Measurements from ENCODE around the gene CFAP410.

CFAP410 gene

DNA sequence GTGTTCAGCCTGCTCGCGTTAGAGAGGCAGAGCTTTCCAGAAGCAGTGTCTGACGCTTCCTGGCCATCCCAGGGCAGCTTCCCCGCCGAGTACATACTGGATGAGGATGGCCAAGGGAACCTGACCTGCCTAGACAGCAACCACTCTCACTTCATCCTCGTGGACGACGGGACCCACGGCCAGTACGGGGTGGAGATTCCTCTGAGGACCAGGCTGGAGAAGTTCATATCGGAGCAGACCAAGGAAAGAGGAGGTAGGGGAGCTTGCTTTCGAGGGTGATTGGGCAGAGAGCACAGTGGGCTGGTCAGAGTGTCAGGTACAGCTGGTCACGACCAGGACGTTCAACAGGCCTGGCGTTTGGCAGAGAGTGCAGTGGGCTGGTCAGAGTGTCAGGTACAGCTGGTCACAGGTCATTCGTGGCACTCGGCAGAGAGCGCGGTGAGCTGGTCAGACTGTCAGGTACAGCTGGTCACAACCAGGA is 36.6 kb upstream of the CFAP410 start:
- H3K9ac ChIP-seq (ENCODE audit: low read depth, low read length): no peak overlapping the region
- H3K36me3 ChIP-seq (ENCODE audit: insufficient read depth, low read length): no peaks in the 10 kb centered on the region
- no peaks in the 10 kb centered on the region; the same call in 1 of the 2 replicates for H3K9me3 ChIP-seq (ENCODE audit: control insufficient read depth, insufficient read depth, low read length)
- H3K4me1 ChIP-seq (ENCODE audit: insufficient read depth, low read length): 0 out of 2 replicates have a peak, but pooled peaks cover 4% of the 10 kb centered on the region

DNA sequence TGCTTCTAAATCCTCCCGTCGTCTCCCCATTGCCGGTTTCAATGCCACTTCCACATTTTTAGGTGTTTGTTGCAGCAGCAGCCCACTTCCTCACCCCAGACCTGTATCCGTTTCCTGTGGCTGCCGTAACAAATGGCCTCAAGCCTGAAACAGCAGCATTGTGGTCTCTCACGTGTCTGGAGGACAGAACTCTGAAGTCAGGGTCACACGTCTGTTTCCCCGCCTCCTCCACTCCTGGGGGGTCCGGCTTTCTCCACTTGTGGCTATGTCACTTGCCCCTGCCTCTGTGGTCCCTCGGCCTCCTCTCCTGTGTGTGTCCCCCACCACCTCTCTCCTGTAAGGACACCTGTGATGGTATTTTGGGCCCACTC is 36.1 kb upstream of the CFAP410 start:
- 0 out of 2 replicates have a peak, but pooled peaks cover 4% of the 10 kb centered on the region for H3K4me1 ChIP-seq (ENCODE audit: insufficient read depth, low read length)
- no peaks in the 10 kb centered on the region; the same call in 1 of the 2 replicates for H3K9me3 ChIP-seq (ENCODE audit: control insufficient read depth, insufficient read depth, low read length)
- no peak overlapping the region for H3K9ac ChIP-seq (ENCODE audit: low read depth, low read length)
- no peaks in the 10 kb centered on the region for H3K36me3 ChIP-seq (ENCODE audit: insufficient read depth, low read length)

DNA sequence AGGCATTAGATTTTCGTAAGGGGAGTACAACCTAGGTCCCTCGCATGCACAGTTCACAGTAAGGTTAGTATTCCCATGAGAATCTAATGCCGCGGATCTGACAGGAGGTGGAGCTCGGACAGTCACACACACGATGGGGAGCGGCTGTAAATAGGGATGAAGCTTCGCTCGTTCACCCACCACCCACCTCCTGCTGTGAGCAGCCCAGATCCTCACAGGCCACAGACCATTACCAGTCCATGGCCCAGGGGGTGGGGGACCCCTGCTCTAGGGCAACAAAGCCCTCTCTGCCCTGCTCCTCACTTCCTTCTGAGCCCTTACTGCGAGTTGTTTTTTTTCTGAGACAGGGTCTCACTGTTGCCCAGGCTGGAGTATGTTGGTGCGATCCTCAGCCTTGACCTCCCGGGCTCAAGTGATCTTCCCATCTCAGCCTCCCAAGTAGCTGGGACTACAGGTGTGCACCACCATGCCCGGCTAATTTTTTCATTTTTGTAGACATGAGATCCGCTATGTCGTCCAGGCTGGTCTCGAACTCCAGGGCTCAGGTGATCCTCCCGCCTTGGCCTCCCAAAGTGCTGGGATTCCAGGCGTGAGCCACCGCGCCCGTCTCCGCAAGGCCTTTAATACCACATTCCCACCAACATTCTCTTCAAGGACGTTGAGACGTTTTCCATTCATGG is 35.6 kb upstream of the CFAP410 start:
- 0 out of 2 replicates have a peak, but pooled peaks cover 4% of the 10 kb centered on the region for H3K4me1 ChIP-seq (ENCODE audit: insufficient read depth, low read length)
- no peak overlapping the region for H3K9ac ChIP-seq (ENCODE audit: low read depth, low read length)
- no peaks in the 10 kb centered on the region; the same call in 1 of the 2 replicates for H3K9me3 ChIP-seq (ENCODE audit: control insufficient read depth, insufficient read depth, low read length)
- no peaks in the 10 kb centered on the region for H3K36me3 ChIP-seq (ENCODE audit: insufficient read depth, low read length)

DNA sequence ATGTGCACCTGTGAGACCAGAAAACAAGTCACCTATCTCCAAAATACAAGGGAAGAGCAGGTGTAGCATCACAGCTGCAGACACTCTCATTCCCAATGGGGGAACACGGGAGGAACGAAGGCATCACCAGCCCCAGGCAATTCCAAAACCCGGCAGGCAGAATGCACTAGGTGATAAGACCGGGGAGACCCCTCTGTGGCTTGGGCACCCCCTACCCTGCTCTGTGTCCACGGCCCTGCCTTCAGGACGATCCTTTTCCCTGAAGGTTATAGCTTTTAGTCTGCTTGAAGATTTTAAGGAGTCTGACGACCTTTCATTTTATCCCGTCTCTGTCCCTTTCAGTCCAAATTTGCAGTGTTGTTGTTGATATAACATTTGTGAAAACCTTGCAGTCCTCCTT is 33.4 kb upstream of the CFAP410 start:
- Histone ChIP-seq H3K9ac (ENCODE audit: low read depth, low read length) (no peak overlapping the region), H3K4me1 (ENCODE audit: insufficient read depth, low read length) (no peaks in the 10 kb centered on the region), H3K36me3 (ENCODE audit: insufficient read depth, low read length) (no peaks in the 10 kb centered on the region), H3K9me3 (ENCODE audit: control insufficient read depth, insufficient read depth, low read length) (no peaks in the 10 kb centered on the region; the same call in 1 of the 2 replicates)

DNA sequence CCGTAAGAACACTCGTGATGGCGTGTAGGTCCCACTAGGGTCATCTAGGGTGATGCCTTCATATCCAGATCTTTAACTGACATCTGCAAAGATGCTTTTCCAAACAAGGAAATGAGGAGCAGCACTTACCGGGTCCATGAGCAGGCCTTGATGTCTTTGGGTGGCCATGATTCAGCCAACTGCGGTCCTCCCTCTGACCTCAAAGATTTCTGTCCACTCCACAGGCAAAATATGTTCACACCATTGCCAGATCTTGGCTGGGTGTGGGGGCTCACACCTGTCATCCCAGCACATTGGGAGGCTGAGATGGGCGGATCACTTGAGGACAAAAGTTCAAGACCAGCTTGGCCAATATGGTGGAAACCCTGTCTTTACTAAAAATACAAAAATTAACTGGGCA is 32.4 kb upstream of the CFAP410 start:
- no peaks in the 10 kb centered on the region; the same call in 1 of the 2 replicates for H3K9me3 ChIP-seq (ENCODE audit: control insufficient read depth, insufficient read depth, low read length)
- no peaks in the 10 kb centered on the region for H3K36me3 ChIP-seq (ENCODE audit: insufficient read depth, low read length)
- no peak overlapping the region for H3K9ac ChIP-seq (ENCODE audit: low read depth, low read length)
- no peaks in the 10 kb centered on the region for H3K4me1 ChIP-seq (ENCODE audit: insufficient read depth, low read length)

DNA sequence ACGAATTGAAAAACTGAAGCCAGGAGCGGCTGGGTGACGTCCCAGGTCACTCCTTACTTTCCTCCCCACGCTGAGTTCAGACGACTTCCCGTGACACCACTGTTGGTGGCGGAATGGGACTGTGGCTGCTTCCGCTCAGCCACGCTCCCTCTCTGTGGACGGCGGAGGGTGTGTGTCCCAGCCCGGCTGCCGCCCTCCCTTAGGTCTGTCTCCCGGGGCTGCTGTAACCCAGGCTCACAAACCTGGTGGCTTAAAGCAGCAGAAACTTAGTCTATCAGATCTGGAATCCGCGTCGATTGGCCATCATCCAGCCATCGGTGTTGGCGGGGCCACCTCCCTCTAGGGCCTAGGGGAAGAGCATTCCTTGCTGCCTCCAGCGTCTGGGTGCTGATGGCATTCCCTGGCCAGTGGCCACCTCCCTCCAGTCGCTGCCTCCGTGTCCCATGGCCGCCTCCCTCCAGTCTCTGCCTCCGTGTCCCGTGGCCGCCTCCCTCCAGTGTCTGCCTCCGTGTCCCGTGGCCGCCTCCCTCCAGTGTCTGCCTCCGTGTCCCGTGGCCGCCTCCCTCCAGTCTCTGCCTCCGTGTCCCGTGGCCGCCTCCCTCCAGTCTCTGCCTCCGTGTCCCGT is 31.7 kb upstream of the CFAP410 start:
- no peak overlapping the region for H3K9ac ChIP-seq (ENCODE audit: low read depth, low read length)
- H3K4me1 ChIP-seq (ENCODE audit: insufficient read depth, low read length): no peaks in the 10 kb centered on the region
- no peaks in the 10 kb centered on the region; the same call in 1 of the 2 replicates for H3K9me3 ChIP-seq (ENCODE audit: control insufficient read depth, insufficient read depth, low read length)
- no peaks in the 10 kb centered on the region for H3K36me3 ChIP-seq (ENCODE audit: insufficient read depth, low read length)

DNA sequence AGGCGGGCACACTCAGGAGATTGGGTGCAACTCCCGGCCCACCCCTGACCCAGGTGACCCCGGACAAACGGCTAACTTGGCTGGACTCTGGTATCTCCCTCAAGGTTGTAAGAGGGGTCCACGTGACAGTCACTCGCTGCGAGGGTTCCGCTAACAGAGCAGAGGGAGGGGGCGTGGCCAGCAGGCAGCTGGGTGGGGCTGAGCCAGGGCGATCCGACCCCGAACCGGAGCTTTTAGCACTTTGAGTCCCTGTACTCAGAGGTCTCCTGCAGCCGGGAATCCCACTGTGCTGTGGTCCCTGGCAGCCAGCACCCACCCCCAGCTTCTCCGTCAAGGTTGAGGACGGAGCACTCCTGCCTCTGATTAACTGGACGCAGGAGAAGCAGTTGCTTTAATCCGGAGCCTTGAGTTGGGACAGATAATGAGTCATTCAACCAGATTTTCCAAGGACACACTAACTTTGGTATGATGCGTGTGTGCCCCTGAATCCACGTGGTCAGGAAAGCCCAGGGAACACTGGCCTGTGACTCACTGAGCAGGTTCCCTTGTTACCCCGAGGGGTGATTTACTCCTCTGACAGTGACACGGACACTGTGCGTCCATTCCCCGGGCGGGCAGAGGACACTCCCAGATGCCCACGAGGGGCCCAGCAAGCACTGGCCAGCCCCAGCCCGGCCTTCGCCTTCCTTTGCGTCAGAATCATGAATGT is 31.0 kb upstream of the CFAP410 start:
- H3K4me1 ChIP-seq (ENCODE audit: insufficient read depth, low read length): no peaks in the 10 kb centered on the region
- H3K36me3 ChIP-seq (ENCODE audit: insufficient read depth, low read length): no peaks in the 10 kb centered on the region
- H3K9ac ChIP-seq (ENCODE audit: low read depth, low read length): peak overlapping the region; percentile 41; the same call in 1 of the 2 replicates
- no peaks in the 10 kb centered on the region; the same call in 1 of the 2 replicates for H3K9me3 ChIP-seq (ENCODE audit: control insufficient read depth, insufficient read depth, low read length)

DNA sequence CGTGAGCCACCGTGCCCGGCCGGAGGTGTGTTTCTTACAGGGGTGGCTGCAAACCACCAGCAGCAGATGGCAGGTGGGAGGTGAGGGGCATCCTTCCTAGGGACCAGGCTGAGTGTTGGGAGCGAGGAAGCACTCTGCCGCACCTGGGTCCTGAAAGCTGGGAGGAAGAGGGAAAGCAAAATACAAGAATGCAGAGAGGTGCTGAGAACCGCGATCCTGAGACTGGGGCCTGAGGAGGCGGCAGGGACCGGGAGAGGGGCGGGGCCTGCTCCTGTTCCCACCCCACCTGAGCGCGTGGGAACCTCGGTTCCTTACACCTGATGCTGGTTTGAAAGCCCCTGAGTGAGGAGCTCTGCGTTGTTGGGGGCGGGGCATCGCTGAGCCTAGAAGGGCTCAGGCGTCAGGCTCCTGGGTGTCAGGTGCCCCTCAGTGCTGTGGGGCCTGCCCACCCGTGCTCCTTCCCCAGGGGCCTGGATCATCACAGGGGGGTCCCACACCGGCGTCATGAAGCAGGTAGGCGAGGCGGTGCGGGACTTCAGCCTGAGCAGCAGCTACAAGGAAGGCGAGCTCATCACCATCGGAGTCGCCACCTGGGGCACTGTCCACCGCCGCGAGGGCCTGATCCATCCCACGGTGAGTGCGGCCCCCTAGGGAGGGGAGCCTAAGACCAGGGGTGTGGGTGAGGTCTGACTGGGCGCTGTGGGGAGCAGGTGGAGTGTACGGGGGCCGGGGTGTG is 29.7 kb upstream of the CFAP410 start:
- Histone ChIP-seq H3K9me3 (ENCODE audit: control insufficient read depth, insufficient read depth, low read length) (no peaks in the 10 kb centered on the region), H3K4me1 (ENCODE audit: insufficient read depth, low read length) (no peaks in the 10 kb centered on the region), H3K36me3 (ENCODE audit: insufficient read depth, low read length) (no peaks in the 10 kb centered on the region), H3K9ac (ENCODE audit: low read depth, low read length) (peak overlapping the region; percentile 34; the same call in 1 of the 2 replicates)

DNA sequence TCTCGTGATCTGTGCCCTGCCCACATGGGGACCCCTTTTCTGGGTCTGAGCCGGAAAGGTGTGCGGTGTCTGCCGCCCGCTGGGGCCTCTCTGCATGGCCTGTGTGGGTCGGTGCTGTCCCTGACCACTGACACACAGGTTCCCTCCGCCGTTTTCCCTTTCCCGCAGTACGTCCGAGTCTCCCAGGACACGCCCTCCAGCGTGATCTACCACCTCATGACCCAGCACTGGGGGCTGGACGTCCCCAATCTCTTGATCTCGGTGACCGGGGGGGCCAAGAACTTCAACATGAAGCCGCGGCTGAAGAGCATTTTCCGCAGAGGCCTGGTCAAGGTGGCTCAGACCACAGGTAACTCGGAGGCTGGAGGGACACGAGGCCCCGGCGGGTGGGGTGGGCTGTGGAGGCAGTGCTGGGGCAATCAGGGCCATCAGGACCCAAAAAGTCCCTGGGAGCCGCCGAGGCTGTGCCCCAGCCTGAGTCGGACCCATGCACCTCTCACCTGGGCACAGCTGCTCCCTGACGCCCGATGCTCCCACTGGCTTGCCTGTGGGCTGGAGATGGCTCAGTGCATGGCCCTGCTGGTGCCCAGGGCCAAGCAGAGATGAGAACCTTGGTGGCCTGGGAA is 27.5 kb upstream of the CFAP410 start:
- H3K9me3 ChIP-seq (ENCODE audit: control insufficient read depth, insufficient read depth, low read length): no peaks in the 10 kb centered on the region
- no peak overlapping the region for H3K9ac ChIP-seq (ENCODE audit: low read depth, low read length)
- H3K36me3 ChIP-seq (ENCODE audit: insufficient read depth, low read length): no peaks in the 10 kb centered on the region
- no peaks in the 10 kb centered on the region for H3K4me1 ChIP-seq (ENCODE audit: insufficient read depth, low read length)

DNA sequence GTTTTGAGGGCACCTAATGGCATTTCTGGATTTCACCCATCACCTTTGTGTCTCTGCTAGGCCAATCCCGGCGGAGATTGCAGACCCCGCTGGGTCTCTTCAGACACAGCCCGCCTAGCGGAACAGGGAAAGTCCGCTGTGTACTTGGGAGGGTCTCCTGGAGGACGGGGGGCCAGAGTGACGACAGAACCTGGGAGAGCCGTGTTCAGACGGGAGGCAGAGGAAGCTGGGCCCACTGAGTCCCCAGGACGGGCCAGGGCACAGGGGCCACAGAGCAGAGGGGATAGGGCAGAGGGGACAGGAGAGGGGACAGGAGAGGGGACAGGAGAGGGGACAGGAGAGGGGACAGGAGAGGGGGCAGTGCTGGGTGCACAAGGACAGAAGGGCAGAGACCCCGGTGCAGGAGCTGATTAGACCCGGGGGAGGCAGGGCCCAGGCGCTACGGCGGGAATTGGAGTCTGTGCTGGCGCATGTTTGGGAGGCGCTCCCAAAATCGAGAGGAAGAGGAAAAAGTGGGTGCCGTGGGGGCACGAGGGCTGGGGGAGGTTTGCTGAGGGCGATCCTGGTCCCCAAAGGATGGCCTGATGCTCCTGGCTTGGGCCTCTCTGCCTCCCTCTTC is 26.9 kb upstream of the CFAP410 start:
- Histone ChIP-seq H3K9ac (ENCODE audit: low read depth, low read length) (no peak overlapping the region), H3K9me3 (ENCODE audit: control insufficient read depth, insufficient read depth, low read length) (no peaks in the 10 kb centered on the region), H3K36me3 (ENCODE audit: insufficient read depth, low read length) (no peaks in the 10 kb centered on the region), H3K4me1 (ENCODE audit: insufficient read depth, low read length) (no peaks in the 10 kb centered on the region)

DNA sequence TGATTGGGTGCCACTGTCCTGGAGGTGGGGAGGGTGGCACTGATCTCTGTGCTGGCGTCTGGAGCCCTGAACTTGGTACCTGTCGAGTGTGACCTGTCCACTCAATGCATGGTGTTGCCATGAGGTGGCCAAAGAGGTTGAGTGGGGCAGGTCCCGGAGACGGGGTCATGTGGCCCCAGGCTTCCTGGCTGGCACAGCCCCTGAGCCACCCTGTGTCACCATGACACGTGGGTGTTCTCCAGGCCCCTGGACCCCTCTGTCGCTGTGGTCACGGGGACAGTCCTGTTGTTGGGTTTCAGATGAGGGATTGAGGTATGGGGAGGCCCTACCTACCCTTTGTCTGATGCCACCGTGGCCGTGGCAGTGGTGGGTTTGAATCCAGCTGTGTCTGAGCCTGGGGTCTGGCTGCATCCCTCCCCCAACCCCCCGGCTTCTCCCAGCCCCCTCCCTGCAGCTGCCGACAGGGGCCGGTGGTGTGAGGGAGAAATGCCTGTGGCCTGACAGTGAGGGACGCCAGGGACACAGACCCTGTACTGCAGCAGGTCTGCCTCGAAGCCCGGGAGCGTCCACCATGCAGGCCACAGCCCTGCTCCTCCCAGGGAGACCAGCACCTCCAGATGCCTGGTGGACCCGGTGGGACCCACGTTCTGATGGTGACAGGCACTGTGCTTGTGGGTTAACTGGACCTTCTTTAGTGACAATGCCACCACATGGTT is 26.2 kb upstream of the CFAP410 start:
- no peaks in the 10 kb centered on the region for H3K36me3 ChIP-seq (ENCODE audit: insufficient read depth, low read length)
- no peak overlapping the region for H3K9ac ChIP-seq (ENCODE audit: low read depth, low read length)
- H3K9me3 ChIP-seq (ENCODE audit: control insufficient read depth, insufficient read depth, low read length): no peaks in the 10 kb centered on the region
- no peaks in the 10 kb centered on the region for H3K4me1 ChIP-seq (ENCODE audit: insufficient read depth, low read length)

DNA sequence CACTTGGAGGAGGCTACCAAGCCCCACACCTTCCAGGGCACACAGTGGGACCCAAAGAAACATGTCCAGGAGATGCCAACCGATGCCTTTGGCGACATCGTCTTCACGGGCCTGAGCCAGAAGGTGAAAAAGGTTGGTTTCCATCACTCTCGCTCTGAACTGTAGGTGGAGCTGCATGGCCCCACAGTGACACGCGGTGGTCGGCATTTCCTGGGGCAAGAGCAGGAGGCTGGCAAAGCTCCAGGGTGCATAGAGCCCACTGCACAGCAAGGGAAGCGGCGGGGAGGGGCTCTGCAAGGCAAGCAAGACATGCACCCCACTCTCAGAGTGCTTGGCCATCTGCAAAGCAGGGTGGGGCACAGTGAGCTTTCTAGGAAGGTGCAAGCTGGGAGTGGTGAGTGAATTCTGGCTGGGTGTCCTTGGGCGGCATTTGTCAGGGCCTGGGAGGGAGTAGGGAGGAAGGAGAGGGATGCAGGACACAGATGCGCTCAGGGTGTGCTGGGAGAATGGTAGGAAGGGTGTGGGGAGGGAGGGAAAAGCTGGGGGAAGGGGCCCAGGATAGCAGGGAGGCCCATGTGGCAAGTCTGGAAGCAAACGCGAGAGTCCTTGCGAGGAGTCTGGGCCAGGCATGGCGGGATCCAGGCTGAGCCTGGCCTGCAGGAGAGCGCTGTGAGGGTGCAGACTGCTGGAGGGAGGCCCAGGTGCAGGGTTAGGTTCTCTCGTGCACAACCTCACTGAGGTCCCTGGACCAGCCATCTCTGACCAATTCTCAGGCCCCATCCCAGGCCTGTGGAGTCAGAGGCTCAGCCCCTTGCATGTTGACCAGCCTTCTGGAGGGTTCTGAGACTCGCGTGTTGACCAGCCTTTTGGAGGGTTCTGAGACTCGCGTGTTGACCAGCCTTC is 25.2 kb upstream of the CFAP410 start:
- H3K9ac ChIP-seq (ENCODE audit: low read depth, low read length): no peak overlapping the region
- no peaks in the 10 kb centered on the region for H3K36me3 ChIP-seq (ENCODE audit: insufficient read depth, low read length)
- no peaks in the 10 kb centered on the region for H3K9me3 ChIP-seq (ENCODE audit: control insufficient read depth, insufficient read depth, low read length)
- H3K4me1 ChIP-seq (ENCODE audit: insufficient read depth, low read length): no peaks in the 10 kb centered on the region
